ENCODE results near the gene CCL2. TPM values are rescaled to one million over a fixed set of nuclear protein-coding genes. Genes with fewer than 3 reads are reported as not detected.

The CCL2 gene
- total RNA-seq, 1 experiment from 2014 or later = not detected

DNA sequence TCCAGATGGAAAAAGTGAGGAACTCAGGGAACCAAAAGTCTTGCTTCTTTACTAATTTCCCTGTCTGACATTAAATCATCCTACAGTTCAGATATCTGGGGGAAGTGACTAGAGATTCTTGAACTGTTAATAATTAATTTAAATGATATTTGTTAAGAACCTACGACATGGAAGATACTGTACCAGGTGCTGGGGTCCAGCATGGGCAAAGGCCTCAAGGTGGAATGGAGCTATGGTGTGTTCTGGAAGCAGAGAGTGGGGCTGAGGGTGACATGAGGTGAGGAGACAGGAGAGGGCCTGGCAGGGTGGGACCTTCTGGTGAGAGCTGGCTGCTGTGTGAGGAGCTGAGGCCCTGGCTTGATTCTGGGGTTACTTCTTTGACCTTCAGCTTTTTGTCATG lies 6.0 kb upstream of the CCL2 start:
- no peaks in the 10 kb centered on the region for H3K9me3 ChIP-seq (ENCODE audit: control insufficient read depth in 1 of 2, insufficient read depth in 1 of 2, low read depth in 1 of 2, low read length in 2 of 2)
- no peaks in the 10 kb centered on the region for H3K4me1 ChIP-seq (ENCODE audit: control insufficient read depth in 1 of 2, insufficient read depth in 2 of 2, low read length in 2 of 2)
- no peak for DNase-seq (ENCODE audit: low read depth, low spot score)
- no peaks in the 10 kb centered on the region for H4K20me1 ChIP-seq (ENCODE audit: insufficient read depth)
- POLR2A ChIA-PET = no interaction called here
- RAD21 ChIA-PET (ENCODE audit: low non-redundant PET in 1 of 2, low total read pairs in 2 of 2, uncharacterized antibody in 2 of 2, unreplicated experiment in 2 of 2) = no interaction called here
- ATAC-seq = no peak
- no peak overlapping the region for H2AFZ ChIP-seq (ENCODE audit: low read depth, low read length, poor library complexity, severe bottlenecking)
- H3K79me2 ChIP-seq (ENCODE audit: insufficient read depth, low read length) = no peaks in the 10 kb centered on the region
- H3K27me3 ChIP-seq (ENCODE audit: insufficient read depth, low read length) = no peaks in the 10 kb centered on the region; the same call in 1 of the 2 replicates
- H3K4me2 ChIP-seq (ENCODE audit: low read length) = no peak overlapping the region
- no peak overlapping the region for H3K9ac ChIP-seq (ENCODE audit: low read length)
- TF ChIP-seq SIN3A (IDR thresholded peaks at IDR 0.05; ENCODE audit: low read depth) (no peak), ZFX (IDR thresholded peaks at IDR 0.05) (no peak), EGR1 (IDR thresholded peaks at IDR 0.05; ENCODE audit: low read depth) (no peak), ZNF274 (IDR thresholded peaks at IDR 0.05; ENCODE audit: low read depth, low read length) (no peak), EZH2phosphoT487 (IDR thresholded peaks at IDR 0.05; ENCODE audit: borderline replicate concordance) (no peak), EZH2 (IDR thresholded peaks at IDR 0.05) (no peak), RAD21 (IDR thresholded peaks at IDR 0.05; ENCODE audit: low read depth) (no peak), SRF (IDR thresholded peaks at IDR 0.05; ENCODE audit: low read depth) (no peak), YY1 (IDR thresholded peaks at IDR 0.05; ENCODE audit: extremely low read depth, insufficient replicate concordance, low read depth, low read length) (no peak), FOSL1 (IDR thresholded peaks at IDR 0.05; ENCODE audit: low read depth) (no peak), CEBPB (IDR thresholded peaks at IDR 0.05; ENCODE audit: low read depth) (no peak), TCF7L2 (IDR thresholded peaks at IDR 0.05; ENCODE audit: borderline replicate concordance, extremely low read depth, insufficient read depth, insufficient read length) (no peak)
- TF ChIP-seq, protein P1, sequence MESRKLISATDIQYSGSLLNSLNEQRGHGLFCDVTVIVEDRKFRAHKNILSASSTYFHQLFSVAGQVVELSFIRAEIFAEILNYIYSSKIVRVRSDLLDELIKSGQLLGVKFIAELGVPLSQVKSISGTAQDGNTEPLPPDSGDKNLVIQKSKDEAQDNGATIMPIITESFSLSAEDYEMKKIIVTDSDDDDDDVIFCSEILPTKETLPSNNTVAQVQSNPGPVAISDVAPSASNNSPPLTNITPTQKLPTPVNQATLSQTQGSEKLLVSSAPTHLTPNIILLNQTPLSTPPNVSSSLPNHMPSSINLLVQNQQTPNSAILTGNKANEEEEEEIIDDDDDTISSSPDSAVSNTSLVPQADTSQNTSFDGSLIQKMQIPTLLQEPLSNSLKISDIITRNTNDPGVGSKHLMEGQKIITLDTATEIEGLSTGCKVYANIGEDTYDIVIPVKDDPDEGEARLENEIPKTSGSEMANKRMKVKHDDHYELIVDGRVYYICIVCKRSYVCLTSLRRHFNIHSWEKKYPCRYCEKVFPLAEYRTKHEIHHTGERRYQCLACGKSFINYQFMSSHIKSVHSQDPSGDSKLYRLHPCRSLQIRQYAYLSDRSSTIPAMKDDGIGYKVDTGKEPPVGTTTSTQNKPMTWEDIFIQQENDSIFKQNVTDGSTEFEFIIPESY (IDR thresholded peaks at IDR 0.05; ENCODE audit: extremely low read depth, insufficient replicate concordance, low read length) = no peak
- TF ChIP-seq, protein P2, sequence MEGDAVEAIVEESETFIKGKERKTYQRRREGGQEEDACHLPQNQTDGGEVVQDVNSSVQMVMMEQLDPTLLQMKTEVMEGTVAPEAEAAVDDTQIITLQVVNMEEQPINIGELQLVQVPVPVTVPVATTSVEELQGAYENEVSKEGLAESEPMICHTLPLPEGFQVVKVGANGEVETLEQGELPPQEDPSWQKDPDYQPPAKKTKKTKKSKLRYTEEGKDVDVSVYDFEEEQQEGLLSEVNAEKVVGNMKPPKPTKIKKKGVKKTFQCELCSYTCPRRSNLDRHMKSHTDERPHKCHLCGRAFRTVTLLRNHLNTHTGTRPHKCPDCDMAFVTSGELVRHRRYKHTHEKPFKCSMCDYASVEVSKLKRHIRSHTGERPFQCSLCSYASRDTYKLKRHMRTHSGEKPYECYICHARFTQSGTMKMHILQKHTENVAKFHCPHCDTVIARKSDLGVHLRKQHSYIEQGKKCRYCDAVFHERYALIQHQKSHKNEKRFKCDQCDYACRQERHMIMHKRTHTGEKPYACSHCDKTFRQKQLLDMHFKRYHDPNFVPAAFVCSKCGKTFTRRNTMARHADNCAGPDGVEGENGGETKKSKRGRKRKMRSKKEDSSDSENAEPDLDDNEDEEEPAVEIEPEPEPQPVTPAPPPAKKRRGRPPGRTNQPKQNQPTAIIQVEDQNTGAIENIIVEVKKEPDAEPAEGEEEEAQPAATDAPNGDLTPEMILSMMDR (IDR thresholded peaks at IDR 0.05 in 2 of 3, conservative IDR thresholded peaks at IDR 0.05 in 1 of 3; ENCODE audit: borderline replicate concordance in 1 of 3, insufficient read depth in 1 of 3, low read depth in 2 of 3, low read length in 2 of 3) = no peak
- TF ChIP-seq, protein P3, sequence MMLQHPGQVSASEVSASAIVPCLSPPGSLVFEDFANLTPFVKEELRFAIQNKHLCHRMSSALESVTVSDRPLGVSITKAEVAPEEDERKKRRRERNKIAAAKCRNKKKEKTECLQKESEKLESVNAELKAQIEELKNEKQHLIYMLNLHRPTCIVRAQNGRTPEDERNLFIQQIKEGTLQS (IDR thresholded peaks at IDR 0.05) = no peak
- TF ChIP-seq, protein P4, sequence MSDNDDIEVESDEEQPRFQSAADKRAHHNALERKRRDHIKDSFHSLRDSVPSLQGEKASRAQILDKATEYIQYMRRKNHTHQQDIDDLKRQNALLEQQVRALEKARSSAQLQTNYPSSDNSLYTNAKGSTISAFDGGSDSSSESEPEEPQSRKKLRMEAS (IDR thresholded peaks at IDR 0.05) = no peak
- TF ChIP-seq, protein P5, sequence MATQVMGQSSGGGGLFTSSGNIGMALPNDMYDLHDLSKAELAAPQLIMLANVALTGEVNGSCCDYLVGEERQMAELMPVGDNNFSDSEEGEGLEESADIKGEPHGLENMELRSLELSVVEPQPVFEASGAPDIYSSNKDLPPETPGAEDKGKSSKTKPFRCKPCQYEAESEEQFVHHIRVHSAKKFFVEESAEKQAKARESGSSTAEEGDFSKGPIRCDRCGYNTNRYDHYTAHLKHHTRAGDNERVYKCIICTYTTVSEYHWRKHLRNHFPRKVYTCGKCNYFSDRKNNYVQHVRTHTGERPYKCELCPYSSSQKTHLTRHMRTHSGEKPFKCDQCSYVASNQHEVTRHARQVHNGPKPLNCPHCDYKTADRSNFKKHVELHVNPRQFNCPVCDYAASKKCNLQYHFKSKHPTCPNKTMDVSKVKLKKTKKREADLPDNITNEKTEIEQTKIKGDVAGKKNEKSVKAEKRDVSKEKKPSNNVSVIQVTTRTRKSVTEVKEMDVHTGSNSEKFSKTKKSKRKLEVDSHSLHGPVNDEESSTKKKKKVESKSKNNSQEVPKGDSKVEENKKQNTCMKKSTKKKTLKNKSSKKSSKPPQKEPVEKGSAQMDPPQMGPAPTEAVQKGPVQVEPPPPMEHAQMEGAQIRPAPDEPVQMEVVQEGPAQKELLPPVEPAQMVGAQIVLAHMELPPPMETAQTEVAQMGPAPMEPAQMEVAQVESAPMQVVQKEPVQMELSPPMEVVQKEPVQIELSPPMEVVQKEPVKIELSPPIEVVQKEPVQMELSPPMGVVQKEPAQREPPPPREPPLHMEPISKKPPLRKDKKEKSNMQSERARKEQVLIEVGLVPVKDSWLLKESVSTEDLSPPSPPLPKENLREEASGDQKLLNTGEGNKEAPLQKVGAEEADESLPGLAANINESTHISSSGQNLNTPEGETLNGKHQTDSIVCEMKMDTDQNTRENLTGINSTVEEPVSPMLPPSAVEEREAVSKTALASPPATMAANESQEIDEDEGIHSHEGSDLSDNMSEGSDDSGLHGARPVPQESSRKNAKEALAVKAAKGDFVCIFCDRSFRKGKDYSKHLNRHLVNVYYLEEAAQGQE (IDR thresholded peaks at IDR 0.05; ENCODE audit: low read depth) = no peak
- no peaks in the 10 kb centered on the region for H3K9me2 ChIP-seq (ENCODE audit: insufficient read depth)
- H3K27ac ChIP-seq (ENCODE audit: low read depth, low read length) = no peak overlapping the region
- no peaks in the 10 kb centered on the region for H3K36me3 ChIP-seq (ENCODE audit: control insufficient read depth in 1 of 2, insufficient read depth in 2 of 2, low read length in 2 of 2)
- CTCF ChIA-PET = no interaction called here
- no peak overlapping the region for H3K4me3 ChIP-seq (replicated peaks in 1 of 2; ENCODE audit: low read depth in 1 of 2, low read length in 2 of 2)
- BruUV-seq (replicated peaks) = no TSS peak
- intact Hi-C loops (cut with micrococcal nuclease) = no loop called here

Measured in HCT116 (cell line).